ENCODE measurements around the gene CACNA1B.

GRCh38 chr9:137833721-137834613 lies 43.6 kb upstream of the CACNA1B start:
- TF ChIP-seq RAD21 (IDR thresholded peaks at IDR 0.05; ENCODE audit: low read depth) (no peak), EP300 (IDR thresholded peaks at IDR 0.05; ENCODE audit: borderline replicate concordance) (no peak), EGR1 (IDR thresholded peaks at IDR 0.05) (no peak), FOXM1 (IDR thresholded peaks at IDR 0.05; ENCODE audit: borderline replicate concordance, low read depth) (no peak), TAF1 (IDR thresholded peaks at IDR 0.05; ENCODE audit: low read depth) (no peak), CREB1 (IDR thresholded peaks at IDR 0.05; ENCODE audit: low read depth) (no peak), YY1 (IDR thresholded peaks at IDR 0.05; ENCODE audit: low read depth) (no peak), ZBTB7A (IDR thresholded peaks at IDR 0.05; ENCODE audit: low read depth) (no peak), USF1 (IDR thresholded peaks at IDR 0.05) (no peak)
- TF ChIP-seq, protein P1, sequence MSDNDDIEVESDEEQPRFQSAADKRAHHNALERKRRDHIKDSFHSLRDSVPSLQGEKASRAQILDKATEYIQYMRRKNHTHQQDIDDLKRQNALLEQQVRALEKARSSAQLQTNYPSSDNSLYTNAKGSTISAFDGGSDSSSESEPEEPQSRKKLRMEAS (IDR thresholded peaks at IDR 0.05), result no peak

Data from Ishikawa (cell line).